SIG-M5 treated with dmso at 0.1 percent for 504 hours (cell line): ENCODE measurements around the gene KCNQ5.

Experiments used
- DNase-seq: peaks from one replicate; lab custom pipeline; 2025; ENCODE audit not compliant: unreplicated experiment; lab: John Stamatoyannopoulos, UW

KCNQ5 gene

GRCh38 chr6:72835749-72836148 lies 213.9 kb downstream of the KCNQ5 start:
- no peak for DNase-seq

DNA sequence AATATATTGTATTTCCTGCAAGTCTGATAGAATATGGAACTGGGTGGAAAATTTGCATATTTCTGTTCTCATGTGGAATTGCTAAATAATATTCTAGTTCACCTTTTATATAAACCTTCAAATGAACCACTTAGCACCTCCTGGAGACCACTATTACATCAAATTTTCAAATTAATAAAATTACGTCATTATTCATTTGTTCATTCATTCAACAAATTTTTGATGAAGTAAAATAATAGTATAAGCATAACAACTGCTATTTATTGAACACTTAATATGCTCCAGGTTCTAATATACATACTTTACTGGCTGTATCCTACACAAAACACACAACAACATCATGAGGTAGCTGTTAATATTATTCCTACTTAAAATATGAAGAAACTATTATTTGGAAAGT lies 215.1 kb downstream of the KCNQ5 start:
- no peak for DNase-seq

GRCh38 chr6:72841195-72841594 lies 219.3 kb downstream of the KCNQ5 start:
- no peak for DNase-seq

- DNase-seq: no peak
Measured at GRCh38 chr6:72842140-72842539, 220.3 kb downstream of the KCNQ5 start.

DNA sequence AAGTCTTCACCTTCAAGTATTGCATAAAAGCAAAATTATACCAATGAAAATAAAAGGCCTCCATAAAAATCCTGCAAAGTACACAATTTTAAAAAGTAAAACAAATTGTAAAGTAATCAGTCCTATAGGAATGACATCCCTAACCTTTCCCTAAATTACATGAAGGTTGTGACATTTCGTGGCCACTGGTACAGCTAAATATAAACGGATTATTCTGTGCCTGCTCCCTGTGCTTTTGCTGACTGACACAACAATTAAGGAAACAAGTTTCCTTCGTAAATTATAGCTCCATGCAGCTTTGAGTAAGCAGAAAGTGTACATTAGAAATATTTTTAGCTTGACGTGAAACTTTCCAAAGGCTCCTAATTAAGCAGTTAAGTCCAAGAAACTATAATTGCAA lies 222.8 kb downstream of the KCNQ5 start:
- no peak for DNase-seq

GRCh38 chr6:72849346-72849745 lies 227.5 kb downstream of the KCNQ5 start:
- DNase-seq: no peak

GRCh38 chr6:72850040-72850439 lies 228.2 kb downstream of the KCNQ5 start:
- DNase-seq: no peak

DNA sequence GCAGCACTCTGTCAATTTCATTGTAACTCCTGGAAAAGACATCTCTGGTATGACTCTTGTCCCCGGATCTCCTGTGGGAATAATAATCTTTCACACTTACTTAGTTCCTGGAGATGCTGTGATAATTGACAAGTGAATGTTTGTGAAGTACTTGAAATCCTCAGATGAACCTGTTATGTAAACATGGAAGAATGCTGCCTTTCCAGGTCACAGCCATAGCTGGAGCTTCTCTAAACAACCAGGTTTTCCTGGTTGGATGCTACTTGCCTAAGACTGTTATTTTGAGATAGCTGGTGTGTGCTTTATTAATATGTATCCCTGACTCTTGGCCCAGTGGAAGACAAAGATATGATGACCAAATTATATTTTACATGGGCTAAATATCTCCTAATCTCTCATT lies 228.6 kb downstream of the KCNQ5 start:
- DNase-seq: no peak

GRCh38 chr6:72855471-72855870 lies 233.6 kb downstream of the KCNQ5 start:
- no peak for DNase-seq

- no peak for DNase-seq
Measured at GRCh38 chr6:72856801-72857200, 234.9 kb downstream of the KCNQ5 start.

DNA sequence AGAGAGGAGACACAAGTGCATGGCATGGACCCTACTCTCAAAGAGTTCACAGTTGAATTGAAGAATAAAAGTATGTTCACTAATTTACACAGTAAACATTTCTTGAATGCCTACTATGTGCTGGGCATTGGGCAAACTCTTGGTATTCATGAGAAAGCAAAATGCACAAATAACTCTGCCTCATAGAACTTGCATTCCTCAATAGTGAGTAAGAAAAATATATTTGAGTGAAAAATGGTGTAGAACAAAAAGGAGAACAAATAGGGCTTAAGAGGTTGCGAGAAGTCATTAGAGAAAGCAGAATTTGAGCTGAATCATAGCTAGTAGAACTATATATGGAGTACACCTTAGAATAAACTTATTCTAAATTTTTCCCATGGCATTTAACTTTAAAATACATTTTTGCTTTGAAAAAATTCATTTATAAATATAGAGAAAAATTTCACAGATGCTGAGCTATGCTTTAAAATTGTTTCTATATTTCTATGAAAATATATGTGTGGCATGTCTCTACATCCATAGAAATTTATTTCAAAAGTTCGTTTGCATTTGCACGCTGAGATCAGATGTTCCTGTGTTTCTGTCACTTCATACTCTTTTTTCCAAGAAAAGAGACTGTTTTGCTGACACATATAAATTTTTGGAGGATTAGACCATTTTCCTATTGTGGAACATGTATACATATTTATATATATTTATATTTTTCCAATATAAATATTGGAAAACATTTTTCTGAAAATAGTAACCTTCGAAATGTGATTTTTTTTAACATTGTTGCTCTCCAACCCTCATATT lies 236.1 kb downstream of the KCNQ5 start:
- no peak for DNase-seq

- DNase-seq: no peak
Measured at GRCh38 chr6:72861059-72861458, 239.2 kb downstream of the KCNQ5 start.

GRCh38 chr6:72861935-72862432 lies 240.1 kb downstream of the KCNQ5 start:
- DNase-seq: peak; percentile 55

DNA sequence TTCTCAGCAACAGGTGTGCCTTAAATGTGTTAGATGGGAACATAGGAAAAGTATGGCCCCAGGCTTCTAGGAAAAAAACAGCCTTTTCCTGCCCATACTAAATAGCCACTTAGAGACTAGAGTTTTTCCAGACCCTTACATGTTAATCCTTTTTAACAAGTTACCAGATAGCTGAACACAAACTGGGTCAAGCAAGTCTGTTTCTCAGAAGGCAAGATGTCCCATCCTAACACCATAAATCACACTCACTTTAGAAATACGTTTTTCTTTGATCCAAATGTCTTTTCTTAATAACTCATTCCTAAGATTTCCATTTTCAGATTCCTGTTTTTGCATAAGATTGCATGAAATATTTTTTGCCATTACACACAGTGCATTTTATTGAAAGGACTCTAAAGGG lies 241.3 kb downstream of the KCNQ5 start:
- DNase-seq: no peak

- DNase-seq: no peak
Measured at GRCh38 chr6:72864236-72864635, 242.4 kb downstream of the KCNQ5 start.

- DNase-seq: no peak
Measured at GRCh38 chr6:72864799-72865198, 242.9 kb downstream of the KCNQ5 start.

GRCh38 chr6:72865467-72865866 lies 243.6 kb downstream of the KCNQ5 start:
- no peak for DNase-seq

DNA sequence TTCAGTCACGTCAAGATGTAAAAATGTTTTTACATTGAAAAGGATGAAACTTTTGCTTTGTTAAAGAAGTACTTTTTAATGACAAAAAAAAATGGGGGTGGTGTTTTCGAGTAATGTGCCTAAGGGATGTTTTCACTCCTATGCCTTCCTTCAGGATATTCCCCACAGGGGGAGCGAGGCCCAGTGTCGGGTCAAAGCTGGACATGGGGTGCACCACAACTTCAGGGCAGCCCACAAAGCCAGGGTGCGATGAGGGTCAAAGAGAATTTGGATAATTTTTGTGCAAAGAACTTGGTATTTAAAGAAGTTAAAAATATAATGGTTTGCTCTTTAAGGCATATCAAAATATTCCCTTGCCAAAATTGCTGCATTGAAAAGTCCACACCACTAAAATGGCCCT lies 247.8 kb downstream of the KCNQ5 start:
- no peak for DNase-seq

GRCh38 chr6:72873433-72873832 lies 251.6 kb downstream of the KCNQ5 start:
- no peak for DNase-seq

- DNase-seq: no peak
Measured at GRCh38 chr6:72876256-72876655, 254.4 kb downstream of the KCNQ5 start.

DNA sequence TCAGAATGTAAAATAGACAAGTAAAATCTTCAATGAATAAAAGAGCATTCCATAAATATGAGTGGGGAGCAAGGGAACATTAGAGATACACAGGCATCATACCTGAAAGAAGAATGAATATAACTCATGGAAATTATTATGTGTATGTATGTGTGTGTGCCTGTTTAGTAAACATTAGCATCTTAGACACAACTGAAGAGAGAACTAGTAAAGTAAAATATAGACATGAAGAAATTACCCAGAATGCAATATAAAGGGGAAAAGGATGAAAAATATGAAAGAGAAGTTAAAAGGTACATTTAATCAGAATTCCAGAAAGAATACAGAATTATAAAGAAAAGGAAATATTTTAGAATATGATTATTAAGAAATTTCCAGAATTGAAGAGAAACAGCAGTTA lies 264.3 kb downstream of the KCNQ5 start:
- no peak for DNase-seq

DNA sequence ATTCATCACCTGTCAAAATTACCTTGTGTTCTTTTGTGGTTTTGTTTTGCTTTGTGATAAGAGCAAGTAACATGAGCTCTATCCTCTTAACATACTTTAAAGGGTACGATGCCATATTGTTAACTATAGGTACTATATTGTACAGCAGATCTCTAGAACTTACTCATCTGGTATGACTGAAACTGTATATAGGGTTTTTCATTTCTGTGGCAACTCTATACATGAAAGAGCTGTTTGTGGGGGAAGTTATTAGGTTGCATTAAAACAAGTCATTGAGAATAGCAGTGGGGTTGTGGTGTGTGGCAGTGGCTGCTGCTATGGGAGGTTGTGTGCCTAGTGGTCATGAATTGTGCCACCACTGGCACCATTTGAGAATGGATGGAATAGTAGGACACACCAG lies 268.4 kb downstream of the KCNQ5 start:
- no peak for DNase-seq

DNA sequence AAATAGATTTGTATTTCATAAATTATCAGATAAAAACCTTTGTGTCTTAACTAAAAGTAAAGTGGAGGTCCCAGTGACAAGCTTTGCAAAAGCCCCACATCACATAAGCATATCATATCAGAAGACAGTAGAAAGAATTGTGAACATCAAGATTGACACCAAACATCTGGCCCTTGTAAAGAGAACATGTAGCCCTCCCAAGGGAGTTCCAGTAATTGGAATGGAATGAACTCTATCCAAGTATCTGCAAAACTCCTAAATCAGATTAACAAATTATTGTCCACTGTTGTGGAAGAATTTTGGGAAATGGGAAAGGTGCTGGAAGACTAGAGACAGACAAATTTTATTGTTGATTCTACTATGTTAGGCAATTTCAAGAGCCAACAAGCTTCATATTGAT lies 268.8 kb downstream of the KCNQ5 start:
- no peak for DNase-seq
